ENCODE data around the gene CHST3.

- no peak for TF ChIP-seq POLR2AphosphoS5 (IDR thresholded peaks at IDR 0.05; ENCODE audit: low read depth, low read length)
- no peak for TF ChIP-seq CTCF (IDR thresholded peaks at IDR 0.05)
Observed at GRCh38 chr10:72011976-72012512, 47.8 kb downstream of the CHST3 start.

Data from Panc1 (cell line).